ENCODE data around the gene ANTXR1. TPM values are rescaled to one million over a fixed set of nuclear protein-coding genes. Genes with fewer than 3 reads are reported as not detected.

Gene ANTXR1
- total RNA-seq, 1 donor from 2014 or later, result 144 TPM

- H3K27me3 Mint-ChIP-seq (ENCODE audit: low read depth), result no peaks in the 10 kb centered on the region
- no peak overlapping the region for H3K4me3 Mint-ChIP-seq
- no peak overlapping the region for H3K27ac Mint-ChIP-seq
- peaks cover 37% of the 10 kb centered on the region for H3K4me1 Mint-ChIP-seq
- DNase-seq (ENCODE audit: low spot score in 2 of 2, unreplicated experiment in 2 of 2), result no peak
- no peak for TF ChIP-seq CTCF (IDR thresholded peaks at IDR 0.05; ENCODE audit: unreplicated experiment)
- peaks cover 18% of the 10 kb centered on the region for H3K36me3 Mint-ChIP-seq
- H3K9me3 Mint-ChIP-seq, result no peaks in the 10 kb centered on the region
Measured at GRCh38 chr2:69165091-69165880, 152.3 kb downstream of the ANTXR1 start.

DNA sequence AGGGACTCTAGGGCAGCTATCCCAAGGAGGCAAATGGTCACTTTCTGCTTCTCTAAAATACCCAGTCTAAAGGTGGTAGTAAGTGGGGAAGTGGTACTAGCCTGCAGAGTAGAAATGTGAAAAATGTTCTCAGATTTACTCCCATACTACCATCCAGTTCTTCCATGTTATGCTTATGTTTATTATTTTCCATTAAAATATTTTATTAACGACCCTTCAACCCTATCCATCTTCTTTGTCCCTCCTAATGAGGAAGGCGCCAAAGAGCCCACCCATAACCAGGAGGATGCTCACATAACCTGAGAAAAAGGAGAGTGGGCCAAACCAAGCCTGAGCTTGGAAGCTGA lies 153.5 kb downstream of the ANTXR1 start:
- Mint-ChIP-seq H3K4me3 (no peak overlapping the region), H3K9me3 (no peaks in the 10 kb centered on the region), H3K36me3 (peaks cover 18% of the 10 kb centered on the region), H3K27ac (no peak overlapping the region), H3K4me1 (peaks cover 43% of the 10 kb centered on the region), H3K27me3 (ENCODE audit: low read depth) (no peaks in the 10 kb centered on the region)
- TF ChIP-seq CTCF (IDR thresholded peaks at IDR 0.05; ENCODE audit: unreplicated experiment), result no peak
- no peak for DNase-seq (ENCODE audit: low spot score in 2 of 2, unreplicated experiment in 2 of 2)

DNA sequence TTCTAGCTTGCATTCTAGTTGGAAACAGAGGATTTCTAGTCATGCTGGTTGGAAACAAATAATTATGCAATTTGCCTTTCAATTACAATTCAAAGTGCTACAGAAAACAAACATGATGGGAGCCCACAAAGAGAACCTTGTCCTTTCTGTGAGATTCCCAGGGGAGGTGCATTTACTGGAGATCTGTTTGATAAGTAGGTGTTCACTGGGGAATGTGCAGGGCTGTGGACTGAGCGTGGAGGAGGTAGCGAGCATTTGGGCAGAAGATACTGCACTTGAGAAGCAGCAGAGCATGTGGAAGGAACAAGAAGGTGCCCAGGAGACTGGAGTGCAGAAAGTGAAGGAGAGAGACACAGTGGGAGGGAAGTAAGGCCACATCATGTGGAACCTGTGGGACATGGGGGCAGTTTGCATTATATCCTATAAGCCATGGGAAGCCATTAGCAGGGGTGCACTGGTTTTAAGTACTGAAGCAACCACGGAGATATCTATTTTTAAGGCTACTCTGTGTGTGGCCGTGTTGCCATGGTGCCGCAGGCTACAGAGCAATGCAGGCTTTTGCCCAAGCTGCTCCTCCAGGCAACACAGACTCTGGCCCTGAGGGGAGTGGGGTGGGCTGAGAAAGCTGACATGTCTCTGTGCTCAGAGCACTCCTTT lies 154.0 kb downstream of the ANTXR1 start:
- Mint-ChIP-seq H3K9me3 (no peaks in the 10 kb centered on the region), H3K27me3 (ENCODE audit: low read depth) (no peaks in the 10 kb centered on the region), H3K27ac (no peak overlapping the region), H3K4me3 (no peak overlapping the region), H3K36me3 (peaks cover 18% of the 10 kb centered on the region), H3K4me1 (peaks cover 43% of the 10 kb centered on the region)
- no peak for TF ChIP-seq CTCF (IDR thresholded peaks at IDR 0.05; ENCODE audit: unreplicated experiment)
- no peak for DNase-seq (ENCODE audit: low spot score in 2 of 2, unreplicated experiment in 2 of 2)

DNA sequence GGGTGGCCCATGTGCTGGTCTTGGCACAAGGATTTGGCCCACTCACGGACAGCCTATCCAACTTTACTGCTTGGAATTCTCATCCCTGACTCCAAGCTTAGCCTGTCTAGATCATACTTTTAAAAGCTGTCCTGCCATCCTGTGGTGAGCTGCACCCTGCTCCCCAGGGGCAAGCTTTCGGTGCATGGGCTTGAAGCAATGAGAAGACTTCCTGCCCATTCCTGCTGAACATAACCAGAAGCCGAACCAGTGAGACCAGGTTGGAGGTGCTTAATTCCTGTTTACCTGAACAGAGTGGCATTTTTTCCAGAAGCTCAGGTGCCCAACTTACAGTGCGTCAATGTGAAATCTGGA lies 154.5 kb downstream of the ANTXR1 start:
- Mint-ChIP-seq H3K4me3 (no peak overlapping the region), H3K4me1 (peaks cover 44% of the 10 kb centered on the region), H3K27me3 (ENCODE audit: low read depth) (no peaks in the 10 kb centered on the region), H3K9me3 (no peaks in the 10 kb centered on the region), H3K36me3 (peaks cover 18% of the 10 kb centered on the region), H3K27ac (no peak overlapping the region)
- no peak for DNase-seq (ENCODE audit: low spot score in 2 of 2, unreplicated experiment in 2 of 2)
- no peak for TF ChIP-seq CTCF (IDR thresholded peaks at IDR 0.05; ENCODE audit: unreplicated experiment)

DNA sequence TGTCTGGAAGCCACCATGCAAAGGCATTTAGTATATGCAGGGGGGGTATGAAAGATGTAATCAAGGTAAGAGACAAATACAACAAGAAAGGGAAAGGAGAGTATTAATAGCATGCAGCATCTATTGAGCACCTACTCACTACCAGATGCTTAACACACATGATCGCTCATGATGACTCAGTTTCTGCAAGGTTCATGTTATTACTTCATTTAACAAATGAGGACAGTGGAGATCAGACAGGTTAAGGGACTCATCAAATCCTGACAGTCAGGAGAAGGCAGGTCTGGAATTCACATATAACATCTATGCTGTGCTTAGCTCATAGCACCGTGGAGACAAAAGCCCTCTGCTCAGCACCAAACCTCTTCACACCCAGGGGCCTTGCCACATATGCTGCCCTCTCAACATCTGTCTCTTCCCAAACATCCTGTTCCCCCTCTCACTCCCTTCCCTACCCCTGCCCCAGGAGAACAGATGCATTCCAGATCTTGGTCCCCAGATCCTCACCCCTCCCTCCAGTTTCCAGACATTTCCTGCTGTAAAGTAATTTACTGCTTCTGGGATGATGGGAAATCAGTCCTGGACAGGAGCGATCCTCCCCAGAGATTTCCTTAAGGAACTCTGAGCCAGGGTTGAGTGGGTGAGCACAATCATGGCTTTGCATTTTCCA lies 155.3 kb downstream of the ANTXR1 start:
- no peak overlapping the region for H3K27ac Mint-ChIP-seq
- no peak for DNase-seq (ENCODE audit: low spot score in 2 of 2, unreplicated experiment in 2 of 2)
- no peak for TF ChIP-seq CTCF (IDR thresholded peaks at IDR 0.05; ENCODE audit: unreplicated experiment)
- no peak overlapping the region for H3K4me3 Mint-ChIP-seq
- H3K9me3 Mint-ChIP-seq, result no peaks in the 10 kb centered on the region
- no peaks in the 10 kb centered on the region for H3K27me3 Mint-ChIP-seq (ENCODE audit: low read depth)
- peaks cover 42% of the 10 kb centered on the region for H3K4me1 Mint-ChIP-seq
- peaks cover 21% of the 10 kb centered on the region for H3K36me3 Mint-ChIP-seq
